MM.1S (cell line): Measurements from ENCODE around the gene LIME1.

Experiments
- DNase-seq: peaks from one replicate; pipeline ENCODE4 v3.0.0-alpha.2; 2015
- H2AFZ ChIP-seq: fragments of 300-600 bp; sonication (generic); 2 replicates; pipeline ENCODE4 v1.6.0; 2016; ENCODE audit warnings: antibody characterized with exemption, low read length
- H3F3A ChIP-seq: fragments of 300-600 bp; sonication (generic); 2 replicates; pipeline ENCODE4 v1.6.1; 2016; ENCODE audit warnings: mild to moderate bottlenecking, antibody characterized with exemption, low read length, moderate library complexity, mixed read lengths; ENCODE audit not compliant: insufficient read depth
- H3K27ac ChIP-seq: fragments of 300-600 bp; sonication (generic); 2 replicates; pipeline ENCODE4 v1.5.1; 2016; ENCODE audit warnings: mild to moderate bottlenecking, low read length
- H3K27me3 ChIP-seq: fragments of 300-600 bp; sonication (generic); replicated peaks from 2 replicates; pipeline ENCODE4 v1.6.0; 2016; ENCODE audit warnings: low read length; ENCODE audit not compliant: insufficient read depth
- H3K36me3 ChIP-seq: fragments of 300-600 bp; sonication (generic); replicated peaks from 2 replicates; pipeline ENCODE4 v1.6.1; 2016; ENCODE audit warnings: mild to moderate bottlenecking, low read length, mixed read lengths; ENCODE audit not compliant: insufficient read depth
- H3K4me1 ChIP-seq: fragments of 300-600 bp; sonication (generic); 2 replicates; pipeline ENCODE4 v1.6.1; 2016; ENCODE audit warnings: low read length, mixed read lengths
- H3K4me2 ChIP-seq: fragments of 300-600 bp; sonication (generic); 2 replicates; pipeline ENCODE4 v1.6.0; 2016; ENCODE audit warnings: low read depth, low read length
- H3K4me3 ChIP-seq: fragments of 300-600 bp; sonication (generic); 2 replicates; pipeline ENCODE4 v1.5.1; 2016; ENCODE audit warnings: low read length, mixed read lengths
- H3K79me2 ChIP-seq: fragments of 300-600 bp; sonication (generic); 2 replicates; pipeline ENCODE4 v1.6.1; 2016; ENCODE audit warnings: mixed run types, low read length, mixed read lengths
- H3K9ac ChIP-seq: fragments of 300-600 bp; sonication (generic); 2 replicates; pipeline ENCODE4 v1.6.1; 2016; ENCODE audit warnings: low read length, mixed read lengths
- H3K9me2 ChIP-seq: fragments of 300-600 bp; sonication (generic); replicated peaks from 2 replicates; pipeline ENCODE4 v1.6.1; 2016; ENCODE audit warnings: mild to moderate bottlenecking, low read length, mixed read lengths; ENCODE audit not compliant: insufficient read depth
- H3K9me3 ChIP-seq: fragments of 300-600 bp; sonication (generic); replicated peaks from 2 replicates; pipeline ENCODE4 v1.6.1; 2016; ENCODE audit warnings: mild to moderate bottlenecking, low read length, mixed read lengths; ENCODE audit not compliant: insufficient read depth
- H4K20me1 ChIP-seq: fragments of 300-600 bp; sonication (generic); 2 replicates; pipeline ENCODE4 v1.6.1; 2016; ENCODE audit warnings: mild to moderate bottlenecking, low read length, moderate library complexity, mixed read lengths; ENCODE audit not compliant: insufficient read depth
- EZH2 ChIP-seq: fragments of 300-600 bp; sonication (generic); optimal IDR thresholded peaks from 2 replicates; pipeline ENCODE3; 2017; ENCODE audit warnings: low read depth, mild to moderate bottlenecking, antibody characterized with exemption, low read length, mixed read lengths
- EZH2phosphoT487 ChIP-seq: fragments of 300-600 bp; sonication (generic); IDR thresholded peaks from 2 replicates; pipeline ENCODE4 v1.6.1; 2018; ENCODE audit warnings: antibody characterized with exemption, low read length
- TF ChIP-seq, protein P1 (sequence below): fragments of 300-600 bp; sonication (generic); IDR thresholded peaks from 2 replicates; pipeline ENCODE4 v1.5.1; 2016; ENCODE audit warnings: antibody characterized with exemption, low read length, mixed read lengths

Gene LIME1

DNA sequence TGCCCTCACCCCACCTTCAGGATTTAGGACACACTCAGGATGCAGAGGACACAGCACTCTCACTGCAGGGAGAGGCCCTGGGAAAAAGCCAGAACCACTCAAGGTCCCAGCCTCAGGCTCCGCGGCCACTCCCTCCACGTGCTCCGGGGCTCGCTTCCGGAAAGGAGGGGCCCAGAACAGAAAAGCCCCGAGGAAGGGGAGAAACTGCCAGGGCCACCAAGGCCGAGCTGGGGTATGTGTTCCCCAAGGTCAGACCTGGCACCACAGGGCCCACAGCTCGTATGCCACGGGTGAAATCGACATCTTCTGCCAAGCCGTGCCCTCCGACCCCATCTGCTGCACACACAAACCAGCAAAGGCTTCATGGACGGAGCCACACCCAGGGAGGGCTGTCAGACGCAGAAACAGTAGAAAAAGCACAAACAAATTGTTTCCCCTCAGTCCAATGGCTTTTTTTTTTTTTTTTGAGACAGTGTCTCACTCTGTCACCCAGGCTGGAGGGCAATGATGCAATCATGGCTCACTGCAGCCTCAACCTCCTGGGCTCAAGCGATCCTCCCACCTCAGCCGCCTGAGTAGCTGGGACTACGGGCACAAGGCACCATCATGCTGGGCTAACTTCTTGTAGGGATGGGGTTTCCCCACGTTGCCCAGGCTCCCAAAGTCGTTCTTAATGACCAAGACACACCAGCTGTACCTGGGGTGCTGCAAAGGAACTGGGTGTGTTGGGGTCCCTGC lies 36.5 kb downstream of the LIME1 start:
- Histone ChIP-seq H4K20me1 (no peaks in the 10 kb centered on the region), H3K79me2 (no peaks in the 10 kb centered on the region), H3K4me1 (no peaks in the 10 kb centered on the region; the same call in 1 of the 2 replicates), H3K36me3 (no peaks in the 10 kb centered on the region), H3K4me3 (no peak overlapping the region), H2AFZ (no peak overlapping the region), H3K9me3 (no peaks in the 10 kb centered on the region), H3K27me3 (peaks cover 64% of the 10 kb centered on the region), H3K27ac (no peak overlapping the region), H3K9me2 (no peaks in the 10 kb centered on the region), H3K9ac (no peak overlapping the region), H3K4me2 (0 out of 2 replicates have a peak overlapping the region, but pooled peaks have one; percentile 4), H3F3A (no peaks in the 10 kb centered on the region)
- TF ChIP-seq, protein P1, sequence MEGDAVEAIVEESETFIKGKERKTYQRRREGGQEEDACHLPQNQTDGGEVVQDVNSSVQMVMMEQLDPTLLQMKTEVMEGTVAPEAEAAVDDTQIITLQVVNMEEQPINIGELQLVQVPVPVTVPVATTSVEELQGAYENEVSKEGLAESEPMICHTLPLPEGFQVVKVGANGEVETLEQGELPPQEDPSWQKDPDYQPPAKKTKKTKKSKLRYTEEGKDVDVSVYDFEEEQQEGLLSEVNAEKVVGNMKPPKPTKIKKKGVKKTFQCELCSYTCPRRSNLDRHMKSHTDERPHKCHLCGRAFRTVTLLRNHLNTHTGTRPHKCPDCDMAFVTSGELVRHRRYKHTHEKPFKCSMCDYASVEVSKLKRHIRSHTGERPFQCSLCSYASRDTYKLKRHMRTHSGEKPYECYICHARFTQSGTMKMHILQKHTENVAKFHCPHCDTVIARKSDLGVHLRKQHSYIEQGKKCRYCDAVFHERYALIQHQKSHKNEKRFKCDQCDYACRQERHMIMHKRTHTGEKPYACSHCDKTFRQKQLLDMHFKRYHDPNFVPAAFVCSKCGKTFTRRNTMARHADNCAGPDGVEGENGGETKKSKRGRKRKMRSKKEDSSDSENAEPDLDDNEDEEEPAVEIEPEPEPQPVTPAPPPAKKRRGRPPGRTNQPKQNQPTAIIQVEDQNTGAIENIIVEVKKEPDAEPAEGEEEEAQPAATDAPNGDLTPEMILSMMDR = no peak
- TF ChIP-seq EZH2phosphoT487 (no peak), EZH2 (no peak)
- DNase-seq = no peak

DNA sequence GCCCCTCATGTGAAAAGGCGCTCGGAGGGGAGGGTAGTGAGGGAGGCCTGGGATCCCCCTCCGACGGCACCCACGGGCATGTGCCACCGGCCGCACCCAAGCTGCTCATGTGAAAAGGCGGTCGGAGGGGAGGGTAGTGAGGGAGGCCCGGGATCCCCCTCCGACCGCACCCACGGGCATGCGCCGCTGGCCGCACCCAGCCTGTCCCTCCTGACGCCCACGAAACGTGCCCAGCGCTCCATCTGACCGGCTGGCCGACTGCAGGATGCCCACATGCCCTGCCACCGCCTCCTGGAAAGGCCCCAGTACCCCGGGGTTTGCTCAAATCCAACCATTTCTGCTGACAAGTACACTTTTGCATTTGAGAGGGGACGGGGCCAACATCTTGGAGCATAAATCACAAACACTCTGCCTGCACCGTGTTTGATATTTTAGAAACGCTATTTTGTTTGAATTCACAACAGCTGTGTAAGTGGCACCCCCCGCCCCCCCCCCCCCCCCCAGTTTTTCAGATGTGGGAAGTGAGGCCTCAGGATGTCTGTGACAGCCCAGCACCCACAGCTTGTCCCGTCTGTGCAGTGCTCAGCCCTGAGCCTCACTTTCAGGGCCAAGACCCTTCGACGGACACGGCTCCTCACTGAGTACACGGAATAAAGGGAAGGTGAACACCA lies 37.2 kb downstream of the LIME1 start:
- no peak overlapping the region for H3K4me3 ChIP-seq
- H3K36me3 ChIP-seq = no peaks in the 10 kb centered on the region
- no peaks in the 10 kb centered on the region; the same call in 1 of the 2 replicates for H3K4me1 ChIP-seq
- no peak overlapping the region for H3K27ac ChIP-seq
- H2AFZ ChIP-seq = no peak overlapping the region
- no peaks in the 10 kb centered on the region for H3K9me3 ChIP-seq
- H4K20me1 ChIP-seq = no peaks in the 10 kb centered on the region
- H3K4me2 ChIP-seq = no peak overlapping the region
- DNase-seq = no peak
- TF ChIP-seq, protein P1 = no peak
- TF ChIP-seq EZH2phosphoT487 (no peak), EZH2 (no peak)
- no peaks in the 10 kb centered on the region for H3K9me2 ChIP-seq
- no peak overlapping the region for H3K9ac ChIP-seq
- no peaks in the 10 kb centered on the region for H3F3A ChIP-seq
- peaks cover 64% of the 10 kb centered on the region for H3K27me3 ChIP-seq
- no peaks in the 10 kb centered on the region for H3K79me2 ChIP-seq

DNA sequence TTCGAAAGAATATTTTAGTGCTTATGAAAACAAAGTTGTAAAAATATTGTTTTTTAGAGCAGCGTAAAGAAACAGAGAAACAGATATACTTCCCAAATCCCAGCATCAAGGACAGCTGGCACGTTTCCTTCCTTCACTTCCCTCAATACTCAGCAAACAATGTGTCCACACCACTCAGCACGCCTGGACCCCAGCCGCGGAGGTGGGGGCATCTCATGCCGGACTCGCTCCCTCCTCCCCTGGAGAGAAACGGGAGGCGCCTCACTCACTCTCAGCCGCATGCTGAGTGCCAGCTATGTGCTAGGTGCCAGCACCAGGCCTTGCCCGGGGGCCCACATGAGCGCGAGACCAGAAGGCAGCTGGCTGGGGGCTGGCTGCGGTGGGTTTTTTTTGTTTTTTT lies 37.8 kb downstream of the LIME1 start:
- Histone ChIP-seq H3K4me2 (no peak overlapping the region), H3F3A (no peaks in the 10 kb centered on the region), H3K9me3 (no peaks in the 10 kb centered on the region), H3K27me3 (peaks cover 60% of the 10 kb centered on the region), H3K79me2 (no peaks in the 10 kb centered on the region), H4K20me1 (no peaks in the 10 kb centered on the region), H2AFZ (no peak overlapping the region), H3K9ac (no peak overlapping the region), H3K36me3 (no peaks in the 10 kb centered on the region), H3K4me1 (no peaks in the 10 kb centered on the region; the same call in 1 of the 2 replicates), H3K9me2 (no peaks in the 10 kb centered on the region), H3K4me3 (no peak overlapping the region), H3K27ac (no peak overlapping the region)
- TF ChIP-seq EZH2 (no peak), EZH2phosphoT487 (no peak)
- TF ChIP-seq, protein P1 = no peak
- no peak for DNase-seq
